Liver (tissue), 9 donors: ENCODE data around the gene NDUFV2. TPM values are rescaled to one million over a fixed set of nuclear protein-coding genes. Genes with fewer than 3 reads are reported as not detected.

Experiments
- DNase-seq: peaks from one replicate; pipeline ENCODE4 v3.0.0-alpha.2; 2017; ENCODE audit warnings: low spot score
- H3K27ac ChIP-seq, 2 donors: one replicate each; pipeline ENCODE4 v1.7.0; 2013; ENCODE audit warnings: inconsistent platforms in 2 of 2, low read length in 2 of 2, control low read depth in 1 of 2, low read depth in 1 of 2, mild to moderate bottlenecking in 1 of 2
- H3K27me3 ChIP-seq, 4 donors: one replicate each; pipeline versions ENCODE4 v1.6.1 to v1.7.0; 2013; ENCODE audit warnings: low read length in 3 of 4, inconsistent platforms in 1 of 4, mild to moderate bottlenecking in 1 of 4, moderate library complexity in 1 of 4; ENCODE audit not compliant: control insufficient read depth in 4 of 4, insufficient read depth in 4 of 4
- H3K36me3 ChIP-seq, 4 donors: one replicate each; pipeline versions ENCODE4 v1.6.1 to v1.7.0; 2013; ENCODE audit warnings: low read length in 3 of 4, mild to moderate bottlenecking in 3 of 4, low read depth in 1 of 4, moderate library complexity in 1 of 4; ENCODE audit not compliant: control insufficient read depth in 4 of 4, insufficient read depth in 3 of 4
- H3K4me1 ChIP-seq, 4 donors: one replicate each; pipeline versions ENCODE4 v1.6.1 to v1.7.0; 2013; ENCODE audit warnings: low read length in 3 of 4, mild to moderate bottlenecking in 3 of 4, moderate library complexity in 1 of 4; ENCODE audit not compliant: control insufficient read depth in 4 of 4, insufficient read depth in 4 of 4
- H3K4me3 ChIP-seq, 3 donors: one replicate each; pipeline versions ENCODE4 v1.6.1 to v1.7.0; 2013; ENCODE audit warnings: low read length in 3 of 3, control low read depth in 1 of 3, low read depth in 1 of 3, mild to moderate bottlenecking in 1 of 3
- H3K9ac ChIP-seq, 2 donors: one replicate each; pipeline ENCODE4 v1.7.0; 2013; ENCODE audit warnings: low read length in 2 of 2, mild to moderate bottlenecking in 2 of 2, moderate library complexity in 2 of 2, control low read depth in 1 of 2, low read depth in 1 of 2
- H3K9me3 ChIP-seq, 4 donors: one replicate each; pipeline versions ENCODE4 v1.6.1 to v1.7.0; 2013; ENCODE audit warnings: low read length in 3 of 4; ENCODE audit not compliant: control insufficient read depth in 4 of 4
- EGR1 ChIP-seq, 2 donors: IDR thresholded peaks; 2 replicates each; pipeline ENCODE4 v1.6.1; 2016 to 2018; ENCODE audit warnings: antibody characterized with exemption in 2 of 2, low read depth in 2 of 2
- FOXA1 ChIP-seq: IDR thresholded peaks from 2 replicates; pipeline ENCODE4 v1.6.1; 2016; ENCODE audit warnings: antibody characterized with exemption
- FOXA2 ChIP-seq: IDR thresholded peaks from 2 replicates; pipeline ENCODE4 v1.6.1; 2016; ENCODE audit warnings: antibody characterized with exemption
- GABPA ChIP-seq, 2 donors: IDR thresholded peaks in 1 of 2; conservative IDR thresholded peaks in 1 of 2; 2 replicates each; pipeline ENCODE4 v1.6.1; 2016; ENCODE audit warnings: antibody characterized with exemption in 2 of 2, mild to moderate bottlenecking in 1 of 2, moderate library complexity in 1 of 2
- HNF4A ChIP-seq, 2 donors: conservative IDR thresholded peaks; 2 replicates each; pipeline ENCODE4 v1.6.1; 2016; ENCODE audit warnings: antibody characterized with exemption in 2 of 2, mild to moderate bottlenecking in 2 of 2
- JUND ChIP-seq, 2 donors: IDR thresholded peaks; 2 replicates each; pipeline ENCODE4 v1.6.1; 2016; ENCODE audit warnings: antibody characterized with exemption in 2 of 2
- NR2F2 ChIP-seq: IDR thresholded peaks from 2 replicates; pipeline ENCODE4 v1.6.1; 2016; ENCODE audit warnings: antibody characterized with exemption
- RAD21 ChIP-seq, 2 donors: IDR thresholded peaks; 2 replicates each; pipeline ENCODE4 v1.6.1; 2016; ENCODE audit warnings: antibody characterized with exemption in 2 of 2, mild to moderate bottlenecking in 2 of 2
- RXRA ChIP-seq, 2 donors: IDR thresholded peaks; 2 replicates each; pipeline ENCODE4 v1.6.1; 2017 to 2018; ENCODE audit warnings: antibody characterized with exemption in 2 of 2, mild to moderate bottlenecking in 1 of 2
- SP1 ChIP-seq: IDR thresholded peaks from 2 replicates; pipeline ENCODE4 v1.6.1; 2018; ENCODE audit warnings: antibody characterized with exemption, mild to moderate bottlenecking
- YY1 ChIP-seq: IDR thresholded peaks from 2 replicates; pipeline ENCODE4 v1.6.1; 2016; ENCODE audit warnings: antibody characterized with exemption, mild to moderate bottlenecking
- WGBS: extraction: QIAGEN DNeasy Blood & Tissue Kit; methylation state at CpG from one replicate; pipeline ENCODE4 v1.1.7; 2013; 5-methylcytosine and 5-hydroxymethylcytosine counted together
- polyA plus RNA-seq, 2 donors: library from polyadenylated mRNA; stranded (reverse) in 1 of 2; unstranded in 1 of 2; fragments of 200-250 nt in 1 of 2; fragments of >200 nt in 1 of 2; fragmentation: Nextera tagmentation in 1 of 2; extraction: Ambion mirVana in 1 of 2; gene quantifications; one replicate each; pipeline versions ENCODE4 v1.2.1 to v1.2.3, GENCODE V29; 2013 to 2015
- total RNA-seq, 2 donors: library from RNA; depleted of rRNA; stranded (reverse); fragments of >200 nt; gene quantifications; one replicate each; pipeline ENCODE4 v1.2.3, GENCODE V29; 2014
- TF ChIP-seq, protein P1 (sequence below): IDR thresholded peaks from 2 replicates; pipeline ENCODE4 v1.6.1; 2016; ENCODE audit warnings: antibody characterized with exemption
- TF ChIP-seq, protein P2 (sequence below): IDR thresholded peaks from 2 replicates; pipeline ENCODE4 v1.6.1; 2016; ENCODE audit warnings: antibody characterized with exemption
- TF ChIP-seq, protein P3 (sequence below): fragments of 150-350 bp; IDR thresholded peaks from 2 replicates; pipeline ENCODE4 v1.5.1; 2017; ENCODE audit warnings: improper control_type of control experiment, low read depth, low read length; ENCODE audit not compliant: missing input control
- TF ChIP-seq, protein P4 (sequence below): IDR thresholded peaks from 2 replicates; pipeline ENCODE4 v1.6.1; 2016; ENCODE audit warnings: antibody characterized with exemption
- TF ChIP-seq, protein P5 (sequence below): IDR thresholded peaks from 2 replicates; pipeline ENCODE4 v1.6.1; 2016; ENCODE audit warnings: antibody characterized with exemption, mild to moderate bottlenecking
- donor health status: healthy.
- donor health status: healthy.
- donor health status: healthy.
- donor health status: healthy.
- donor health status: healthy.

Gene NDUFV2
- total and polyA plus RNA-seq, 4 donors = 74.5 to 415 (median 185) TPM

DNA sequence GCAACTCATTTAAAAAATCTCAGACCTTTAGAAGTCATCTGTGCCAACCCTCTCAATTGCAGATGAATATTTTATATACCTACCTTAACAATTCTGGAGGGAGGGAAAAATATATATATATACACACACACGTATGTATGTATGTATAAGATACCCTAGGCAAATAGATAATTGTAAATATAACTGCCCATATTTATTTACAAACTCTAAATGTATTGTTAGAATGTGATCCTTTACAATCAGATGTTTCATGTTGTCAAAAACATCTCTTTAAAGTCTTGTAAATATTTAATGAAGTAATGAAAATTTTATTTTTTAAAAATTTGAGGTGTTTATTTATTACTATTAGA, 45.7 kb downstream of the NDUFV2 start:
- Histone ChIP-seq H3K27me3 (no peaks in the 10 kb centered on the region), H3K9me3 (no peaks in the 10 kb centered on the region), H3K4me1 (peaks cover 4 to 52% (median 41%) of the 10 kb centered on the region in 4 donors), H3K36me3 (no peaks in the 10 kb centered on the region), H3K4me3 (no peak overlapping the region), H3K27ac (peak overlapping the region in 1 of 2 donors; percentile 79), H3K9ac (no peak overlapping the region)
- 12% methylated on average over 1 of the region's 1 CpG for WGBS
- no peak for DNase-seq
- TF ChIP-seq FOXA1 (no peak), JUND (IDR thresholded peaks at IDR 0.05) (no peak), SP1 (no peak), YY1 (no peak), FOXA2 (no peak), RAD21 (IDR thresholded peaks at IDR 0.05) (no peak), HNF4A (conservative IDR thresholded peaks at IDR 0.05) (no peak), RXRA (IDR thresholded peaks at IDR 0.05) (no peak), EGR1 (IDR thresholded peaks at IDR 0.05; ENCODE audit: low read depth in 2 of 2) (no peak)
- TF ChIP-seq, protein P1, sequence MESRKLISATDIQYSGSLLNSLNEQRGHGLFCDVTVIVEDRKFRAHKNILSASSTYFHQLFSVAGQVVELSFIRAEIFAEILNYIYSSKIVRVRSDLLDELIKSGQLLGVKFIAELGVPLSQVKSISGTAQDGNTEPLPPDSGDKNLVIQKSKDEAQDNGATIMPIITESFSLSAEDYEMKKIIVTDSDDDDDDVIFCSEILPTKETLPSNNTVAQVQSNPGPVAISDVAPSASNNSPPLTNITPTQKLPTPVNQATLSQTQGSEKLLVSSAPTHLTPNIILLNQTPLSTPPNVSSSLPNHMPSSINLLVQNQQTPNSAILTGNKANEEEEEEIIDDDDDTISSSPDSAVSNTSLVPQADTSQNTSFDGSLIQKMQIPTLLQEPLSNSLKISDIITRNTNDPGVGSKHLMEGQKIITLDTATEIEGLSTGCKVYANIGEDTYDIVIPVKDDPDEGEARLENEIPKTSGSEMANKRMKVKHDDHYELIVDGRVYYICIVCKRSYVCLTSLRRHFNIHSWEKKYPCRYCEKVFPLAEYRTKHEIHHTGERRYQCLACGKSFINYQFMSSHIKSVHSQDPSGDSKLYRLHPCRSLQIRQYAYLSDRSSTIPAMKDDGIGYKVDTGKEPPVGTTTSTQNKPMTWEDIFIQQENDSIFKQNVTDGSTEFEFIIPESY = no peak
- TF ChIP-seq, protein P2, sequence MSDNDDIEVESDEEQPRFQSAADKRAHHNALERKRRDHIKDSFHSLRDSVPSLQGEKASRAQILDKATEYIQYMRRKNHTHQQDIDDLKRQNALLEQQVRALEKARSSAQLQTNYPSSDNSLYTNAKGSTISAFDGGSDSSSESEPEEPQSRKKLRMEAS = no peak
- TF ChIP-seq, protein P3, sequence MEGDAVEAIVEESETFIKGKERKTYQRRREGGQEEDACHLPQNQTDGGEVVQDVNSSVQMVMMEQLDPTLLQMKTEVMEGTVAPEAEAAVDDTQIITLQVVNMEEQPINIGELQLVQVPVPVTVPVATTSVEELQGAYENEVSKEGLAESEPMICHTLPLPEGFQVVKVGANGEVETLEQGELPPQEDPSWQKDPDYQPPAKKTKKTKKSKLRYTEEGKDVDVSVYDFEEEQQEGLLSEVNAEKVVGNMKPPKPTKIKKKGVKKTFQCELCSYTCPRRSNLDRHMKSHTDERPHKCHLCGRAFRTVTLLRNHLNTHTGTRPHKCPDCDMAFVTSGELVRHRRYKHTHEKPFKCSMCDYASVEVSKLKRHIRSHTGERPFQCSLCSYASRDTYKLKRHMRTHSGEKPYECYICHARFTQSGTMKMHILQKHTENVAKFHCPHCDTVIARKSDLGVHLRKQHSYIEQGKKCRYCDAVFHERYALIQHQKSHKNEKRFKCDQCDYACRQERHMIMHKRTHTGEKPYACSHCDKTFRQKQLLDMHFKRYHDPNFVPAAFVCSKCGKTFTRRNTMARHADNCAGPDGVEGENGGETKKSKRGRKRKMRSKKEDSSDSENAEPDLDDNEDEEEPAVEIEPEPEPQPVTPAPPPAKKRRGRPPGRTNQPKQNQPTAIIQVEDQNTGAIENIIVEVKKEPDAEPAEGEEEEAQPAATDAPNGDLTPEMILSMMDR = no peak
- TF ChIP-seq, protein P4, sequence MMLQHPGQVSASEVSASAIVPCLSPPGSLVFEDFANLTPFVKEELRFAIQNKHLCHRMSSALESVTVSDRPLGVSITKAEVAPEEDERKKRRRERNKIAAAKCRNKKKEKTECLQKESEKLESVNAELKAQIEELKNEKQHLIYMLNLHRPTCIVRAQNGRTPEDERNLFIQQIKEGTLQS = no peak
- TF ChIP-seq, protein P5, sequence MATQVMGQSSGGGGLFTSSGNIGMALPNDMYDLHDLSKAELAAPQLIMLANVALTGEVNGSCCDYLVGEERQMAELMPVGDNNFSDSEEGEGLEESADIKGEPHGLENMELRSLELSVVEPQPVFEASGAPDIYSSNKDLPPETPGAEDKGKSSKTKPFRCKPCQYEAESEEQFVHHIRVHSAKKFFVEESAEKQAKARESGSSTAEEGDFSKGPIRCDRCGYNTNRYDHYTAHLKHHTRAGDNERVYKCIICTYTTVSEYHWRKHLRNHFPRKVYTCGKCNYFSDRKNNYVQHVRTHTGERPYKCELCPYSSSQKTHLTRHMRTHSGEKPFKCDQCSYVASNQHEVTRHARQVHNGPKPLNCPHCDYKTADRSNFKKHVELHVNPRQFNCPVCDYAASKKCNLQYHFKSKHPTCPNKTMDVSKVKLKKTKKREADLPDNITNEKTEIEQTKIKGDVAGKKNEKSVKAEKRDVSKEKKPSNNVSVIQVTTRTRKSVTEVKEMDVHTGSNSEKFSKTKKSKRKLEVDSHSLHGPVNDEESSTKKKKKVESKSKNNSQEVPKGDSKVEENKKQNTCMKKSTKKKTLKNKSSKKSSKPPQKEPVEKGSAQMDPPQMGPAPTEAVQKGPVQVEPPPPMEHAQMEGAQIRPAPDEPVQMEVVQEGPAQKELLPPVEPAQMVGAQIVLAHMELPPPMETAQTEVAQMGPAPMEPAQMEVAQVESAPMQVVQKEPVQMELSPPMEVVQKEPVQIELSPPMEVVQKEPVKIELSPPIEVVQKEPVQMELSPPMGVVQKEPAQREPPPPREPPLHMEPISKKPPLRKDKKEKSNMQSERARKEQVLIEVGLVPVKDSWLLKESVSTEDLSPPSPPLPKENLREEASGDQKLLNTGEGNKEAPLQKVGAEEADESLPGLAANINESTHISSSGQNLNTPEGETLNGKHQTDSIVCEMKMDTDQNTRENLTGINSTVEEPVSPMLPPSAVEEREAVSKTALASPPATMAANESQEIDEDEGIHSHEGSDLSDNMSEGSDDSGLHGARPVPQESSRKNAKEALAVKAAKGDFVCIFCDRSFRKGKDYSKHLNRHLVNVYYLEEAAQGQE = no peak

DNA sequence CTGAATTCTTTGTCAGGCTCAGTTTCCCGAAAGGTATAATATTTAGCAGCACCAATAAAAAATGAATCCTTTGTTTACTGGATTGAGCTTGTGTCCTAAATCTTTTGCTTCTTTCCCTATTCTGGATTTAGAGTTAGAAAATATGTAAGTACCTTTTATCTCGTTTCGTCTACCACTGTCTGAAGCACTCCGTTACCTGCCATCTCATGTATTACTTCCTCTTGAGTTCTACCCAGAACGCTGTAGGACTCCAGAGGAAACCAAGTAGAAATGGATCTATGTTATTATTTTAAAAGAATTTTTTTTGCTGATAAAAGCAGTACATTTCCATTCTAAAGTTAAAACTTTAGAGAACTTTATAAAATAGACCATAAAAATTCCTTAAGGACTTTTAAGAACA, 47.6 kb downstream of the NDUFV2 start:
- Histone ChIP-seq H3K9ac (no peak overlapping the region), H3K27ac (peak overlapping the region in 1 of 2 donors; percentile 25), H3K36me3 (no peaks in the 10 kb centered on the region), H3K9me3 (no peaks in the 10 kb centered on the region), H3K4me1 (peaks cover 4 to 56% (median 42%) of the 10 kb centered on the region in 4 donors), H3K27me3 (no peaks in the 10 kb centered on the region), H3K4me3 (no peak overlapping the region)
- no peak for TF ChIP-seq FOXA1
- no peak for TF ChIP-seq GABPA (IDR thresholded peaks at IDR 0.05 in 1 of 2, conservative IDR thresholded peaks at IDR 0.05 in 1 of 2)
- no peak for TF ChIP-seq SP1
- TF ChIP-seq, protein P2 = no peak
- TF ChIP-seq JUND (IDR thresholded peaks at IDR 0.05) = no peak
- TF ChIP-seq, protein P5 = no peak
- TF ChIP-seq NR2F2 = no peak
- TF ChIP-seq RXRA (IDR thresholded peaks at IDR 0.05) = no peak
- TF ChIP-seq RAD21 (IDR thresholded peaks at IDR 0.05) = no peak
- TF ChIP-seq HNF4A (conservative IDR thresholded peaks at IDR 0.05) = no peak
- no peak for TF ChIP-seq FOXA2
- 78% methylated on average over 5 of the region's 5 CpGs for WGBS
- no peak for DNase-seq
